ENCODE measurements around the gene NME3.

NME3 gene

GRCh38 chr16:1729445-1729844 lies 41.9 kb downstream of the NME3 start:
- peaks cover 11% of the 10 kb centered on the region for H3K36me3 ChIP-seq (ENCODE audit: insufficient read depth, low read length)

GRCh38 chr16:1729026-1729425 lies 42.3 kb downstream of the NME3 start:
- no peak overlapping the region for H3K27ac ChIP-seq (ENCODE audit: low read depth, low read length)
- 96% methylated on average over 18 of the region's 18 CpGs for WGBS
- H3K27me3 ChIP-seq (ENCODE audit: insufficient read depth, low read length), result no peaks in the 10 kb centered on the region
- no peaks in the 10 kb centered on the region for H3K4me1 ChIP-seq (ENCODE audit: insufficient read depth, low read length)
- no peaks in the 10 kb centered on the region for H3K9me3 ChIP-seq (ENCODE audit: insufficient read depth, low read depth, low read length)
- H3K36me3 ChIP-seq (ENCODE audit: insufficient read depth, low read length), result peaks cover 11% of the 10 kb centered on the region; the same call in 1 of the 2 replicates
- no peak overlapping the region for H3K9ac ChIP-seq (ENCODE audit: low read depth, low read length)
- H3K4me3 ChIP-seq (ENCODE audit: low read length), result no peak overlapping the region

More at GRCh38 chr16:1729445-1729844, 41.9 kb downstream of the NME3 start:
- H3K9me3 ChIP-seq (ENCODE audit: insufficient read depth, low read depth, low read length), result no peaks in the 10 kb centered on the region
- WGBS, result 96% methylated on average over 35 of the region's 35 CpGs
- H3K4me1 ChIP-seq (ENCODE audit: insufficient read depth, low read length), result no peaks in the 10 kb centered on the region
- no peak overlapping the region for H3K9ac ChIP-seq (ENCODE audit: low read depth, low read length)
- H3K27me3 ChIP-seq (ENCODE audit: insufficient read depth, low read length), result no peaks in the 10 kb centered on the region
- H3K27ac ChIP-seq (ENCODE audit: low read depth, low read length), result no peak overlapping the region
- no peak overlapping the region for H3K4me3 ChIP-seq (ENCODE audit: low read length)

- Histone ChIP-seq H3K36me3 (ENCODE audit: insufficient read depth, low read length) (peaks cover 8% of the 10 kb centered on the region; the same call in 1 of the 2 replicates), H3K4me3 (ENCODE audit: low read length) (no peak overlapping the region), H3K9ac (ENCODE audit: low read depth, low read length) (no peak overlapping the region), H3K27ac (ENCODE audit: low read depth, low read length) (no peak overlapping the region), H3K9me3 (ENCODE audit: insufficient read depth, low read depth, low read length) (no peaks in the 10 kb centered on the region), H3K4me1 (ENCODE audit: insufficient read depth, low read length) (peaks cover 3% of the 10 kb centered on the region; the same call in 1 of the 2 replicates), H3K27me3 (ENCODE audit: insufficient read depth, low read length) (no peaks in the 10 kb centered on the region)
- 96% methylated on average over 37 of the region's 37 CpGs for WGBS
Observed at GRCh38 chr16:1727651-1728624, 43.4 kb downstream of the NME3 start.

- Histone ChIP-seq H3K4me3 (ENCODE audit: low read length) (no peak overlapping the region), H3K27ac (ENCODE audit: low read depth, low read length) (no peak overlapping the region), H3K9ac (ENCODE audit: low read depth, low read length) (no peak overlapping the region), H3K4me1 (ENCODE audit: insufficient read depth, low read length) (peaks cover 3% of the 10 kb centered on the region; the same call in 1 of the 2 replicates), H3K9me3 (ENCODE audit: insufficient read depth, low read depth, low read length) (no peaks in the 10 kb centered on the region), H3K36me3 (ENCODE audit: insufficient read depth, low read length) (peaks cover 8% of the 10 kb centered on the region; the same call in 1 of the 2 replicates), H3K27me3 (ENCODE audit: insufficient read depth, low read length) (no peaks in the 10 kb centered on the region)
- WGBS, result 95% methylated on average over 32 of the region's 32 CpGs
Observed at GRCh38 chr16:1726661-1727502, 44.5 kb downstream of the NME3 start.

GRCh38 chr16:1724491-1724890 lies 46.9 kb downstream of the NME3 start:
- Histone ChIP-seq H3K4me3 (ENCODE audit: low read length) (no peak overlapping the region), H3K27me3 (ENCODE audit: insufficient read depth, low read length) (no peaks in the 10 kb centered on the region), H3K36me3 (ENCODE audit: insufficient read depth, low read length) (peaks cover 8% of the 10 kb centered on the region; the same call in 1 of the 2 replicates), H3K9ac (ENCODE audit: low read depth, low read length) (no peak overlapping the region), H3K9me3 (ENCODE audit: insufficient read depth, low read depth, low read length) (no peaks in the 10 kb centered on the region), H3K4me1 (ENCODE audit: insufficient read depth, low read length) (peaks cover 3% of the 10 kb centered on the region; the same call in 1 of the 2 replicates), H3K27ac (ENCODE audit: low read depth, low read length) (no peak overlapping the region)
- 97% methylated on average over 12 of the region's 12 CpGs for WGBS

- H3K36me3 ChIP-seq (ENCODE audit: insufficient read depth, low read length), result peaks cover 5% of the 10 kb centered on the region; the same call in 1 of the 2 replicates
- no peak overlapping the region for H3K27ac ChIP-seq (ENCODE audit: low read depth, low read length)
- H3K4me3 ChIP-seq (ENCODE audit: low read length), result no peak overlapping the region
- WGBS, result 75% methylated on average over 6 of the region's 6 CpGs
- H3K9ac ChIP-seq (ENCODE audit: low read depth, low read length), result no peak overlapping the region
- no peaks in the 10 kb centered on the region for H3K9me3 ChIP-seq (ENCODE audit: insufficient read depth, low read depth, low read length)
- H3K27me3 ChIP-seq (ENCODE audit: insufficient read depth, low read length), result no peaks in the 10 kb centered on the region
- H3K4me1 ChIP-seq (ENCODE audit: insufficient read depth, low read length), result peaks cover 3% of the 10 kb centered on the region; the same call in 1 of the 2 replicates
Observed at GRCh38 chr16:1723450-1724147, 47.7 kb downstream of the NME3 start.

GRCh38 chr16:1721372-1721771 lies 50.0 kb downstream of the NME3 start:
- H3K27me3 ChIP-seq (ENCODE audit: insufficient read depth, low read length), result no peaks in the 10 kb centered on the region
- no peak overlapping the region for H3K27ac ChIP-seq (ENCODE audit: low read depth, low read length)
- H3K36me3 ChIP-seq (ENCODE audit: insufficient read depth, low read length), result peaks cover 5% of the 10 kb centered on the region; the same call in 1 of the 2 replicates
- H3K9me3 ChIP-seq (ENCODE audit: insufficient read depth, low read depth, low read length), result no peaks in the 10 kb centered on the region
- 94% methylated on average over 9 of the region's 9 CpGs for WGBS
- peaks cover 3% of the 10 kb centered on the region; the same call in 1 of the 2 replicates for H3K4me1 ChIP-seq (ENCODE audit: insufficient read depth, low read length)
- no peak overlapping the region for H3K4me3 ChIP-seq (ENCODE audit: low read length)
- H3K9ac ChIP-seq (ENCODE audit: low read depth, low read length), result no peak overlapping the region

All from HUES64 (cell line).